Measurements from ENCODE around the gene LASP1.

DNA sequence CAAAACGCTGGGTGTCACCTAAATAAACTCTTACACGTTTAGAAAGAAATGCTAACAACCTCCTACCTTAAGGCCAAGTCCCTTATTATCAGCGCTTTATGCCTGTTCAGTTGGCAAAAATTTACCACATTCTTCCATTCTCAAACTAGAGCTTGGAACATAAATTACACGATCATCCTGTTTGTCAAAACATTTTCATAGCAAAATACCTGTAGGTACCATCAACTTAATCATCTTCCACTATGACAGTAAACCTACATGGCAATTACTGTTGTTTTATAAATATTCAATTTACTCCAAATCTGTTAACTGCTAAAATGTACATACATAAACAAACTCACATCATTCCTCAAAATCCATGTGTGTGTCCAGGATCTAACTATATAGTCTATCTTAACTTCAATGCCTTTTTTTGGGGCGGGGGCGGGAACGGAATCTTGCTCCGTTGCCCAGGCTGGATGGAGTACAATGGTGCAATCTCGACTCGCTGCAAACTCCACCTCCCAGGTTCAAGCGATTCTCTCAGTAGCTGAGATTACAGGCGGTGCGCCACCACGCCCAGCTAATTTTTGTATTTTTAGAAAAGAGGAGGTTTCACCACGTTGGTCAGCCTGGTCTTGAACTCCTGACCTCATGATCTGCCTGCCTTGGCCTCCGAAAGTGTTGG is 20.8 kb upstream of the LASP1 start:
- TF ChIP-seq, protein P1, sequence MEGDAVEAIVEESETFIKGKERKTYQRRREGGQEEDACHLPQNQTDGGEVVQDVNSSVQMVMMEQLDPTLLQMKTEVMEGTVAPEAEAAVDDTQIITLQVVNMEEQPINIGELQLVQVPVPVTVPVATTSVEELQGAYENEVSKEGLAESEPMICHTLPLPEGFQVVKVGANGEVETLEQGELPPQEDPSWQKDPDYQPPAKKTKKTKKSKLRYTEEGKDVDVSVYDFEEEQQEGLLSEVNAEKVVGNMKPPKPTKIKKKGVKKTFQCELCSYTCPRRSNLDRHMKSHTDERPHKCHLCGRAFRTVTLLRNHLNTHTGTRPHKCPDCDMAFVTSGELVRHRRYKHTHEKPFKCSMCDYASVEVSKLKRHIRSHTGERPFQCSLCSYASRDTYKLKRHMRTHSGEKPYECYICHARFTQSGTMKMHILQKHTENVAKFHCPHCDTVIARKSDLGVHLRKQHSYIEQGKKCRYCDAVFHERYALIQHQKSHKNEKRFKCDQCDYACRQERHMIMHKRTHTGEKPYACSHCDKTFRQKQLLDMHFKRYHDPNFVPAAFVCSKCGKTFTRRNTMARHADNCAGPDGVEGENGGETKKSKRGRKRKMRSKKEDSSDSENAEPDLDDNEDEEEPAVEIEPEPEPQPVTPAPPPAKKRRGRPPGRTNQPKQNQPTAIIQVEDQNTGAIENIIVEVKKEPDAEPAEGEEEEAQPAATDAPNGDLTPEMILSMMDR (conservative IDR thresholded peaks at IDR 0.05; ENCODE audit: low read depth, low read length): no peak
- TF ChIP-seq EZH2 (IDR thresholded peaks at IDR 0.05; ENCODE audit: borderline replicate concordance, low read depth, low read length, poor library complexity, severe bottlenecking): no peak
